ENCODE results near the gene WDR43.

Gene WDR43

GRCh38 chr2:28941008-28941407 is 46.5 kb downstream of the WDR43 start:
- Histone ChIP-seq H3K9me2 (replicated peaks; ENCODE audit: control insufficient read depth, low read length) (no peaks in the 10 kb centered on the region), H4K20me1 (ENCODE audit: control insufficient read depth, insufficient read depth, low read depth, low read length) (no peaks in the 10 kb centered on the region), H3K9me3 (ENCODE audit: control insufficient read depth, insufficient read depth, low read length) (no peaks in the 10 kb centered on the region), H3K36me3 (ENCODE audit: control insufficient read depth, low read length) (peaks cover 93% of the 10 kb centered on the region), H3F3A (ENCODE audit: control insufficient read depth, insufficient read depth) (peaks cover 2% of the 10 kb centered on the region; the same call in 1 of the 2 replicates), H3K4me1 (ENCODE audit: control insufficient read depth, low read length) (no peaks in the 10 kb centered on the region), H3K27ac (ENCODE audit: low read depth, low read length) (no peak overlapping the region), H3K4me2 (ENCODE audit: low read length) (no peak overlapping the region), H3K79me2 (ENCODE audit: control insufficient read depth, low read length) (no peaks in the 10 kb centered on the region; the same call in 1 of the 2 replicates), H3K27me3 (ENCODE audit: control insufficient read depth, low read length) (no peaks in the 10 kb centered on the region), H3K4me3 (ENCODE audit: low read length) (no peak overlapping the region)
- TF ChIP-seq CTCF (IDR thresholded peaks at IDR 0.05; ENCODE audit: low read depth, low read length, poor library complexity, severe bottlenecking) (no peak), EZH2phosphoT487 (IDR thresholded peaks at IDR 0.05; ENCODE audit: borderline replicate concordance, low read length) (no peak)

- H4K20me1 ChIP-seq (ENCODE audit: control insufficient read depth, insufficient read depth, low read depth, low read length): no peaks in the 10 kb centered on the region
- no peak overlapping the region for H3K27ac ChIP-seq (ENCODE audit: low read depth, low read length)
- H3K4me3 ChIP-seq (ENCODE audit: low read length): no peak overlapping the region
- no peaks in the 10 kb centered on the region for H3K9me3 ChIP-seq (ENCODE audit: control insufficient read depth, insufficient read depth, low read length)
- no peak overlapping the region for H3K4me2 ChIP-seq (ENCODE audit: low read length)
- H3K4me1 ChIP-seq (ENCODE audit: control insufficient read depth, low read length): no peaks in the 10 kb centered on the region
- H3K79me2 ChIP-seq (ENCODE audit: control insufficient read depth, low read length): no peaks in the 10 kb centered on the region
- TF ChIP-seq EZH2phosphoT487 (IDR thresholded peaks at IDR 0.05; ENCODE audit: borderline replicate concordance, low read length) (no peak), CTCF (IDR thresholded peaks at IDR 0.05; ENCODE audit: low read depth, low read length, poor library complexity, severe bottlenecking) (no peak)
- H3K27me3 ChIP-seq (ENCODE audit: control insufficient read depth, low read length): no peaks in the 10 kb centered on the region
- peaks cover 86% of the 10 kb centered on the region for H3K36me3 ChIP-seq (ENCODE audit: control insufficient read depth, low read length)
- no peaks in the 10 kb centered on the region for H3K9me2 ChIP-seq (replicated peaks; ENCODE audit: control insufficient read depth, low read length)
- H3F3A ChIP-seq (ENCODE audit: control insufficient read depth, insufficient read depth): peaks cover 23% of the 10 kb centered on the region
Measured at GRCh38 chr2:28944535-28945248, 50.2 kb downstream of the WDR43 start.

GRCh38 chr2:28948160-28948559 is 53.7 kb downstream of the WDR43 start:
- no peaks in the 10 kb centered on the region for H4K20me1 ChIP-seq (ENCODE audit: control insufficient read depth, insufficient read depth, low read depth, low read length)
- H3K36me3 ChIP-seq (ENCODE audit: control insufficient read depth, low read length): peaks cover 58% of the 10 kb centered on the region

More at GRCh38 chr2:28948160-28948559, 53.7 kb downstream of the WDR43 start:
- Histone ChIP-seq H3K9me3 (ENCODE audit: control insufficient read depth, insufficient read depth, low read length) (no peaks in the 10 kb centered on the region), H3K9me2 (replicated peaks; ENCODE audit: control insufficient read depth, low read length) (no peaks in the 10 kb centered on the region), H3F3A (ENCODE audit: control insufficient read depth, insufficient read depth) (peaks cover 36% of the 10 kb centered on the region), H3K4me1 (ENCODE audit: control insufficient read depth, low read length) (no peaks in the 10 kb centered on the region), H3K27me3 (ENCODE audit: control insufficient read depth, low read length) (no peaks in the 10 kb centered on the region), H3K4me2 (ENCODE audit: low read length) (no peak overlapping the region), H3K27ac (ENCODE audit: low read depth, low read length) (no peak overlapping the region), H3K4me3 (ENCODE audit: low read length) (no peak overlapping the region), H3K79me2 (ENCODE audit: control insufficient read depth, low read length) (no peaks in the 10 kb centered on the region)
- no peak for TF ChIP-seq EZH2phosphoT487 (IDR thresholded peaks at IDR 0.05; ENCODE audit: borderline replicate concordance, low read length)
- TF ChIP-seq CTCF (IDR thresholded peaks at IDR 0.05; ENCODE audit: low read depth, low read length, poor library complexity, severe bottlenecking): no peak
